H1 (cell line): ENCODE data around the gene NOL4L.

Source experiments
- EP300 ChIP-seq, 2 experiments: IDR thresholded peaks; 1 replicate in 1 of 2; 2 replicates in 1 of 2; pipeline ENCODE4 v1.6.1; 2011 to 2012; ENCODE audit warnings: low read depth in 2 of 2, low read length in 2 of 2, mild to moderate bottlenecking in 2 of 2, borderline replicate concordance in 1 of 2, inconsistent platforms in 1 of 2, moderate library complexity in 1 of 2
- RBBP5 ChIP-seq: IDR thresholded peaks from 2 replicates; pipeline ENCODE4 v1.7.1; 2012; ENCODE audit warnings: low read depth, mild to moderate bottlenecking, inconsistent platforms, low read length, moderate library complexity, borderline replicate concordance
- RXRA ChIP-seq: IDR thresholded peaks from 2 replicates; pipeline ENCODE4 v1.6.1; 2011; ENCODE audit warnings: low read depth, mild to moderate bottlenecking, low read length, moderate library complexity; ENCODE audit not compliant: insufficient read depth
- ZNF274 ChIP-seq: IDR thresholded peaks from 2 replicates; pipeline ENCODE4 v1.7.0; 2012; ENCODE audit warnings: low read length, borderline replicate concordance; ENCODE audit errors: extremely low read depth
- TF ChIP-seq, protein P1 (sequence below), 3 experiments: IDR thresholded peaks; 1 replicate in 2 of 3; 2 replicates in 1 of 3; pipeline versions ENCODE4 v1.5.1 to v1.6.1; 2011; ENCODE audit warnings: low read length in 3 of 3, mild to moderate bottlenecking in 3 of 3, inconsistent platforms in 2 of 3, low read depth in 1 of 3, moderate library complexity in 1 of 3; ENCODE audit not compliant: insufficient read depth in 1 of 3; ENCODE audit errors: control extremely low read depth in 1 of 3

DNA sequence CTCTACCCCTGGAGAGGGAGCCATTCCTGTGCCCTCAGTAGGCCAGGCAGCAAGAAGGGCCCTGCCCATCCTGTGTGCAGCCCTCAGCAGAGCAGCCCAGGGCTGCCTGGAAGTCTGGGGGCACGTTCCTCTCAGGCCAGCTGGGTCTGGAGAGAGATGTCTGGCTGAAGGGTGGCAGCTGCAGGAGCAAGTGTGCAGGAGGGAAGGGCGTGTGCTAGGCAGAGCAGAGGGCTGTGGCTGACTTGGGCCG, 62.7 kb downstream of the NOL4L start:
- no peak for TF ChIP-seq ZNF274
- TF ChIP-seq RBBP5 = no peak
- TF ChIP-seq RXRA = no peak
- TF ChIP-seq, protein P1, sequence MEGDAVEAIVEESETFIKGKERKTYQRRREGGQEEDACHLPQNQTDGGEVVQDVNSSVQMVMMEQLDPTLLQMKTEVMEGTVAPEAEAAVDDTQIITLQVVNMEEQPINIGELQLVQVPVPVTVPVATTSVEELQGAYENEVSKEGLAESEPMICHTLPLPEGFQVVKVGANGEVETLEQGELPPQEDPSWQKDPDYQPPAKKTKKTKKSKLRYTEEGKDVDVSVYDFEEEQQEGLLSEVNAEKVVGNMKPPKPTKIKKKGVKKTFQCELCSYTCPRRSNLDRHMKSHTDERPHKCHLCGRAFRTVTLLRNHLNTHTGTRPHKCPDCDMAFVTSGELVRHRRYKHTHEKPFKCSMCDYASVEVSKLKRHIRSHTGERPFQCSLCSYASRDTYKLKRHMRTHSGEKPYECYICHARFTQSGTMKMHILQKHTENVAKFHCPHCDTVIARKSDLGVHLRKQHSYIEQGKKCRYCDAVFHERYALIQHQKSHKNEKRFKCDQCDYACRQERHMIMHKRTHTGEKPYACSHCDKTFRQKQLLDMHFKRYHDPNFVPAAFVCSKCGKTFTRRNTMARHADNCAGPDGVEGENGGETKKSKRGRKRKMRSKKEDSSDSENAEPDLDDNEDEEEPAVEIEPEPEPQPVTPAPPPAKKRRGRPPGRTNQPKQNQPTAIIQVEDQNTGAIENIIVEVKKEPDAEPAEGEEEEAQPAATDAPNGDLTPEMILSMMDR (IDR thresholded peaks at IDR 0.05; ENCODE audit: control extremely low read depth in 1 of 3, insufficient read depth in 1 of 3, low read depth in 1 of 3, low read length in 3 of 3) = no peak
- no peak for TF ChIP-seq EP300 (IDR thresholded peaks at IDR 0.05; ENCODE audit: borderline replicate concordance in 1 of 2, low read depth in 2 of 2, low read length in 2 of 2)
